DMS79 treated with DMSO at 0.1 percent for 48 hours (cell line): ENCODE data around the gene FFAR1.

Experiments
- DNase-seq: peaks from one replicate; lab custom pipeline; 2025; lab: John Stamatoyannopoulos, UW

FFAR1 gene

GRCh38 chr19:35347171-35347929, at the start of gene FFAR1:
Gene FFAR1, plus strand, starts transcription at chr19:35347902. Its CDS starts 3,650 bp downstream, at chr19:35351552.
- DNase-seq: no peak

GRCh38 chr19:35297922-35298321, 49.8 kb upstream of the FFAR1 start:
- no peak for DNase-seq

DNA sequence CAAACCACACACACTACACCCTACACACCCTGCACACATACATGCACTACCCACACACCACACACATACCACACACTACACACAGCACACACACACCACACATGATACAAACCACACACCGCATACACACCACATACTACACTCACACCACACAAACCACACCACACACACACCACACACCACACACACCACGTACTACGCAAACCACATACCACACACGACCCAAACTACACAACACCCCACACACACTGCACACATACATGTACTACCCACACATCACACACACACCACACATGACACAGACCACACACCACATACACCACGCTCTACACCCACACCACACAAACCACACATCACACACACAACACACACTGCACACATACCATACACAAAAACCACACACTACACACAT, 49.1 kb upstream of the FFAR1 start:
- no peak for DNase-seq

DNA sequence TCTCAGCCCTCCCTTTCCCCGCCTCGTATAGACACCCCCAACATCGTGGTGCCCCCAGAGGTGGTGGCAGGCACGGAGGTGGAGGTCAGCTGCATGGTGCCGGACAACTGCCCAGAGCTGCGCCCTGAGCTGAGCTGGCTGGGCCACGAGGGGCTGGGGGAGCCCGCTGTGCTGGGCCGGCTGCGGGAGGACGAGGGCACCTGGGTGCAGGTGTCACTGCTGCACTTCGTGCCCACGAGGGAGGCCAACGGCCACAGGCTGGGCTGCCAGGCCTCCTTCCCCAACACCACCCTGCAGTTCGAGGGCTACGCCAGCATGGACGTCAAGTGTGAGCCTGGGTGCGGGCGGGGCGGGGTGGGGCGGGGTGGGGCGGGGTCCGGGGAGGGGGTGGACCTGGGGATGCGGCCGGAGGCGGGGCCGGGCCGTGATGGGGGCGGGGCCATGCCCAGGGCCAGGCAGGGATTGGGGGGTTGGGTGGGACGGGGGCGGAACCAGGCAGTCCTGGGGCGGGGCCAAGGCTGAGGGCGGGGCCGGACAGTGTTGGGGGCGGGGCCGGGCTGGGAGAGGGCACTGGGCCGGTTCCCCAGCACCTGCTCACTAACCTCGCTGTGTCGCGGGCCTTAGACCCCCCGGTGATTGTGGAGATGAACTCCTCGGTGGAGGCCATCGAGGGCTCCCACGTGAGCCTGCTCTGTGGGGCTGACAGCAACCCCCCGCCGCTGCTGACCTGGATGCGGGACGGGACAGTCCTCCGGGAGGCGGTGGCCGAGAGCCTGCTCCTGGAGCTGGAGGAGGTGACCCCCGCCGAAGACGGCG, 48.0 kb upstream of the FFAR1 start:
- no peak for DNase-seq

DNA sequence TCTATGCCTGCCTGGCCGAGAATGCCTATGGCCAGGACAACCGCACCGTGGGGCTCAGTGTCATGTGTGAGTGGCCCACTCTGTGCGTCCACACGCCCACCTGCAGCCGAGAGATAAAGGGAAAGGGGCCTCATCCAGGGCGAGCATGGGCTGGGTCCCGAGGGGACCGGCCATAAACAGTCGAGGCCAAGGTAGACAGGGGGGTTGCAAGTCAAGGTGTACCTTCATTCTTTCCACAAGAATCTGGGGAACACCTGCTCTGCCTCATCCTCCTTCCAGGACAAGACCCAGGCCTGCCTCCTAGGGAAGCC, 47.4 kb upstream of the FFAR1 start:
- no peak for DNase-seq

DNA sequence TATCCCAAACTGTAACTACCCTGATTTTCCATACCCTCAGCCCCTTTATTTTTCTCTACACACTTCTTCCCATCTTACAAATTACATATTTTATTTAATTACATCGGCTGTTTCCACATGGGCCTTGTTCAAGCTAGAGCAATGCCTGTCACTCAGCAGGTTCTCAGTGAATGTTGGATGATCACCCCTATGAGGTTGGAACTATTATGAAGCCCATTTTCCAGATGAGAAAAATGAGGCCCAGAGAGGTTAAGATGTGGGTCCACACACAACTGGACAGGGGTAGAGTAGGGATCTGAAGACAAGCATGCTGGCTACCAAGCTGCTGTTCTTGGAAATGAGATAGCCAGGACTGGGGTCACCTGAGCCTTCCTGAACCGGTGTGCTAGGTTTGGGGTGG, 45.7 kb upstream of the FFAR1 start:
- no peak for DNase-seq

GRCh38 chr19:35302446-35302845, 45.3 kb upstream of the FFAR1 start:
- DNase-seq: no peak

- no peak for DNase-seq
Observed at GRCh38 chr19:35303357-35303915, 44.3 kb upstream of the FFAR1 start.

GRCh38 chr19:35304036-35304435, 43.7 kb upstream of the FFAR1 start:
- no peak for DNase-seq

DNA sequence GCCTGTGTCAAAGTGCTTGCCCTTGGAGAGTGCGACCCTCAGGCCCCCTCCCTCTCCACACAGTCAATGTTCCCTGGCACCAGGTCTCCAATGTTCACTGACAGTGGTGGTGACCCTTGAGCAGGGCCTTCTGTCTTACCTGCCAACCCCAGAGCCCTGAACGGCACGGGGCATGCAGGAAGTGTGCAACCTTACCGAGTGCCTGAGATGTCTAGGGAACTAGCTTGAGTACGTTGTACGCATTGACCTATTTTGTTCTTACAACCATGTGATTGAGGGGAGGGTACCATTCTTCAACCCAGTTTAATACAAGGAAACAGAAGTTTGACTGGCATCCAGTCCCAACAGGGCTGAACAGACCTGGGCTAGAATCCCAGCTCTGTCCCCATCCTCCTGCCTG, 42.5 kb upstream of the FFAR1 start:
- DNase-seq: no peak

- DNase-seq: peak; percentile 16
Observed at GRCh38 chr19:35306473-35307246, 41.0 kb upstream of the FFAR1 start.

DNA sequence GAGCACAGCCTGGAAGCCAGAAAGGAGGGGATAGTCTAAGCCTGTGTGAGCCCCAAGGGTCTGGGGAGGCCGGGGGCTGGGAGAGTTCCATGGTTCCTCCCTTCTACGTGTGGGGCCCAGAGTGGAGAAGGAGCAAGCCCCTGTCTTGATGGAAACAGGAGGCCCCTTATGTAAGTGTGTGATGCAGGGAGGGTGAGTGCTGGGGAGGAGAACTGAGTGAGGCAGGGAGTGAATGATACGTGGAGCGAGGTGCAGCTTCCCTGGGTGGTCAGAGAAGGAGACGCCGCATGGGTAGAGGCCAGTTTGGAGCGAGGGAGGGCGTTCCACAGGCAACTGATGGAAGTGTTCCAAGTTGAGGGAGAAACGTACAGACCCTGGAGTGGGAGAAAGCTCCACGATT, 39.8 kb upstream of the FFAR1 start:
- no peak for DNase-seq

- DNase-seq: no peak
Observed at GRCh38 chr19:35308910-35309309, 38.8 kb upstream of the FFAR1 start.

GRCh38 chr19:35309481-35310279, 38.0 kb upstream of the FFAR1 start:
- no peak for DNase-seq

GRCh38 chr19:35310331-35310730, 37.4 kb upstream of the FFAR1 start:
- no peak for DNase-seq

DNA sequence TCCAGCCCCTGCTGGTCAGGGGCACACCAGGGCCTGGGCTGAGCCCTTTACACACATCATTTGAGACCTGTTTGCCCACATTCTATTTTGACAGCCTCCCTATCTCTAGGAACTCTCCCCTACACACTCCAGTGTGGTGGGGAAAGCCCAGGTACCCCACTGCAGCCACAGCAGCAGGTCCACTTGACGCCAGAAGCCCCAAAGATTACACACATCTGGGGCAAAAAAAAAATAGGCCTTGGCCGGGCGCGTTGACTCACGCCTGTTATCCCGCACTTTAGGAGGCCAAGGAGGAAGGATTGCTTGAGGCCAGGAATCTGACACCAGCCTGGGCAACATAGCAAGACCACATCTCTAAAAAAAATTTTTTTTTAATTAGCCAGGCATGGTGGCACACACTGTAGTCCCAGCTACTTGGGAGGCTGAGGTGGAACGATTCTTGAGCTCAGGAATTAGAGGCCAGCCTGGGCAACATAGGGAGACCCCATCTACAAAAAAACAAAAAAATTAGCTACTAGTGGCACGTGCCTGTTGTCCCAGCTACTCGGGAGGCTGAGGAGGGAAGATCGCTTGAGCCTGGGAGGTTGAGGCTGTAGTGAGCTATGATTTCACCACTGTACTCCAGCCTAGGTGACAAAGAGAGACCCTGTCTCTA, 36.8 kb upstream of the FFAR1 start:
- no peak for DNase-seq

DNA sequence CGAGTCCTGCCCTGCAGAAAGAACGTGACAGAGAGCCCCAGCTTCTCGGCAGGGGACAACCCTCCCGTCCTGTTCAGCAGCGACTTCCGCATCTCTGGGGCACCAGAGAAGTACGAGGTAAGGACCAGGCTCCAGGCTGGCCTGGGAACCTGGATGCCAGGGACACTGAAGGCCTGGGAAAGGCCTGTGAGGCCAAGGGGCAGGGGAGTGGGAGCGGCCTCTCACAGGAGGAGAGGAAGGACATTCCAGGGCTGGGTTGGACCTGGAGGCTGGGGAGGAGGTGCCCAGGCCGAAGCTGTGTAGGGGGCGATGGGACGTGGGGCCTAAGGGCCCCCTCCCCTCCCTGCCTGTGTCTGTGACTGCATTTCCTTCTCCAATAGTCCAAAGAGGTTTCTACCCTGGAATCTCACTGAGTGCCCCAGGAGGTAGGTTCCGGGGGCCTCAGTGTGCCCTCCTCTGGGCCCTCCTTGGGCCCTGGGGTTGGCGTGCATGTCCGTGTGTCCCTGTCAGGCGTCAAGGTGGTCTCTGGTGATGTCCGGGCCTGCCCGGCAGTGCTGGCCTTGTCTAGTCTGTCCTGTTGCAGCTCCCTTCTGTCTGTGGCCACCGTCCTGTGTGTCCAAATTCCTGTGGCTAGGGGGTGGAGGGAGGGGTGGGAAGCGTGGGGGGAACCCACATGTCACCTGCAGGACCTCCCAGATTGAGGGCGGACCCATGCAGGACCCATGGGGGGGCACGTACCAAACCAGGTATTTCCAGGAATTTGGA, 35.6 kb upstream of the FFAR1 start:
- DNase-seq: no peak

GRCh38 chr19:35313587-35313986, 34.1 kb upstream of the FFAR1 start:
- DNase-seq: no peak

- no peak for DNase-seq
Observed at GRCh38 chr19:35314031-35314430, 33.7 kb upstream of the FFAR1 start.

GRCh38 chr19:35314858-35315470, 32.7 kb upstream of the FFAR1 start:
- DNase-seq: no peak
